GM18526 (cell line): Measurements from ENCODE around the gene NOTCH2.

Source experiments
- POLR2A ChIP-seq: IDR thresholded peaks from 3 replicates; pipeline ENCODE4 v1.6.1; 2011; ENCODE audit not compliant: insufficient read length; ENCODE audit errors: extremely low read depth

The NOTCH2 gene

GRCh38 chr1:119914071-119914470, 155.4 kb downstream of the NOTCH2 start:
- no peak for TF ChIP-seq POLR2A

GRCh38 chr1:119912963-119913362, 156.5 kb downstream of the NOTCH2 start:
- TF ChIP-seq POLR2A: no peak

GRCh38 chr1:119911775-119912174, 157.7 kb downstream of the NOTCH2 start:
- no peak for TF ChIP-seq POLR2A

- no peak for TF ChIP-seq POLR2A
Measured at GRCh38 chr1:119910618-119911017, 158.8 kb downstream of the NOTCH2 start.

- no peak for TF ChIP-seq POLR2A
Measured at GRCh38 chr1:119909890-119910596, 159.4 kb downstream of the NOTCH2 start.

GRCh38 chr1:119908661-119909060, 160.8 kb downstream of the NOTCH2 start:
- TF ChIP-seq POLR2A: no peak

- TF ChIP-seq POLR2A: no peak
Measured at GRCh38 chr1:119906927-119907652, 162.4 kb downstream of the NOTCH2 start.

GRCh38 chr1:119903443-119903835, 166.0 kb downstream of the NOTCH2 start:
- TF ChIP-seq POLR2A: no peak

GRCh38 chr1:119902775-119903442, 166.6 kb downstream of the NOTCH2 start:
- no peak for TF ChIP-seq POLR2A

- TF ChIP-seq POLR2A: no peak
Measured at GRCh38 chr1:119898981-119899720, 170.3 kb downstream of the NOTCH2 start.

GRCh38 chr1:119898530-119898929, 170.9 kb downstream of the NOTCH2 start:
- no peak for TF ChIP-seq POLR2A

- no peak for TF ChIP-seq POLR2A
Measured at GRCh38 chr1:119896303-119896702, 173.2 kb downstream of the NOTCH2 start, which contains the start of gene ADAM30. Gene ADAM30 (minus strand): TSS chr1:119896515. CDS start chr1:119896336, 179 bp downstream.

- TF ChIP-seq POLR2A: no peak
Measured at GRCh38 chr1:119895102-119895501, 174.4 kb downstream of the NOTCH2 start.

GRCh38 chr1:119893827-119894700, 175.4 kb downstream of the NOTCH2 start:
- TF ChIP-seq POLR2A: no peak
